Measurements from ENCODE around the gene GTF2I.
"Not testable (repeated sequence)": the region's sequence is repeated elsewhere in the genome, so short reads cannot be mapped to it uniquely, and the experiment has no call there.

The GTF2I gene

GRCh38 chr7:74726309-74727101, 69.0 kb downstream of the GTF2I start:
- no peaks in the 10 kb centered on the region for H3K9me3 ChIP-seq (ENCODE audit: insufficient read depth, low read depth, low read length)
- H3K4me3 ChIP-seq (ENCODE audit: low read length, poor library complexity, severe bottlenecking): no peak overlapping the region
- no peaks in the 10 kb centered on the region for H3K79me2 ChIP-seq (ENCODE audit: insufficient read depth, low read length)
- H3K9me2 ChIP-seq (replicated peaks; ENCODE audit: low read depth, low read length): no peaks in the 10 kb centered on the region
- no peaks in the 10 kb centered on the region for H3K4me1 ChIP-seq (ENCODE audit: insufficient read depth, low read length, poor library complexity, severe bottlenecking)
- H3K27me3 ChIP-seq (ENCODE audit: insufficient read depth, low read length, poor library complexity, severe bottlenecking): no peaks in the 10 kb centered on the region
- H3F3A ChIP-seq (ENCODE audit: low read depth): peaks cover 4% of the 10 kb centered on the region; the same call in 1 of the 2 replicates
- H3K36me3 ChIP-seq (ENCODE audit: insufficient read depth, low read length): peaks cover 45% of the 10 kb centered on the region; the same call in 1 of the 2 replicates
- H3K4me2 ChIP-seq (ENCODE audit: low read depth, low read length, poor library complexity, severe bottlenecking): no peak overlapping the region
- no peak overlapping the region for H3K9ac ChIP-seq (ENCODE audit: low read depth, low read length, poor library complexity, severe bottlenecking)
- H2AFZ ChIP-seq (ENCODE audit: low read length): no peak overlapping the region
- TF ChIP-seq CTCF (conservative IDR thresholded peaks at IDR 0.05; ENCODE audit: low read length) (no peak), EZH2phosphoT487 (IDR thresholded peaks at IDR 0.05; ENCODE audit: borderline replicate concordance) (no peak)
- H4K20me1 ChIP-seq (ENCODE audit: insufficient read depth, low read length, poor library complexity, severe bottlenecking): peaks cover 7% of the 10 kb centered on the region

DNA sequence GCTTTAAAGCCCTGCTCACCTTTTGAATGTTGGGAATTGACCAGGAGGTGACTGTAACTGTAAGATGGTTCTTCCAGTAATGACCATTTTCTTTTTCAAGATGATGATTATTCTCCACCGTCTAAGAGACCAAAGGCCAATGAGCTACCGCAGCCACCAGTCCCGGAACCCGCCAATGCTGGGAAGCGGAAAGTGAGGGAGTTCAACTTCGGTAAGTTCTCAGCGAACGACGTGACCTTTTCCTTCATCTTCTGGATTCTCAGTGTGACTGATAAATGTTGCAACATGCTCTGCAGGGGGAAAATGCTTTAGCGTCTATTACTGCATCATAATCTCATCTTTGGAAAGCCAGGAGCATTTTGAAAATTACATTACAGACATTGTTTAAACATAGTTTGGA, 71.2 kb downstream of the GTF2I start:
- H3K36me3 ChIP-seq (ENCODE audit: insufficient read depth, low read length): peaks cover 28% of the 10 kb centered on the region; the same call in 1 of the 2 replicates

DNA sequence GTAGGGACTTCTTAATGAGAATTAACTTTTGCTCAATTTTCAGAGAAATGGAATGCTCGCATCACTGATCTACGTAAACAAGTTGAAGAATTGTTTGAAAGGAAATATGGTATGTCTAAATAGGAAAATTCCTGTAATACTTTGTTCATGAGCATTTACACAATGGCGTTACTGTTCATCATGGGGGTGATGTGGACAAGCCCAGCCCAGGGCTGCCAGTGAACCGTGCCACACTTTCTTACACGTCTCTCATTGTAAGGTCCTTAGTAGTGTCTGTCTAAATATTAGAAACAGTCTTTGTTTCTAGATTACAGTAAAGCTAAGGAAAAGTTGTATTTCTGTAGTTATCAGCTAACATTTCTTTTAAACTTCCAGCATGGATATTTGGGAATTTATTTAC, 72.7 kb downstream of the GTF2I start:
- H3K4me2 ChIP-seq (ENCODE audit: low read depth, low read length, poor library complexity, severe bottlenecking); H3K4me3 ChIP-seq (ENCODE audit: low read length, poor library complexity, severe bottlenecking); H3K9me2 ChIP-seq (replicated peaks; ENCODE audit: low read depth, low read length); H4K20me1 ChIP-seq (ENCODE audit: insufficient read depth, low read length, poor library complexity, severe bottlenecking); H2AFZ ChIP-seq (ENCODE audit: low read length); H3F3A ChIP-seq (ENCODE audit: low read depth); H3K27me3 ChIP-seq (ENCODE audit: insufficient read depth, low read length, poor library complexity, severe bottlenecking); H3K9me3 ChIP-seq (ENCODE audit: insufficient read depth, low read depth, low read length); H3K9ac ChIP-seq (ENCODE audit: low read depth, low read length, poor library complexity, severe bottlenecking); H3K4me1 ChIP-seq (ENCODE audit: insufficient read depth, low read length, poor library complexity, severe bottlenecking); H3K79me2 ChIP-seq (ENCODE audit: insufficient read depth, low read length): not testable (repeated sequence)
- H3K36me3 ChIP-seq (ENCODE audit: insufficient read depth, low read length): peaks cover 21% of the 10 kb centered on the region; the same call in 1 of the 2 replicates

More for the DNA sequence above, 71.2 kb downstream of the GTF2I start:
- H3K4me3 ChIP-seq (ENCODE audit: low read length, poor library complexity, severe bottlenecking); H3K4me2 ChIP-seq (ENCODE audit: low read depth, low read length, poor library complexity, severe bottlenecking); H2AFZ ChIP-seq (ENCODE audit: low read length); H3K9me2 ChIP-seq (replicated peaks; ENCODE audit: low read depth, low read length); H3K9ac ChIP-seq (ENCODE audit: low read depth, low read length, poor library complexity, severe bottlenecking); H3K9me3 ChIP-seq (ENCODE audit: insufficient read depth, low read depth, low read length); H4K20me1 ChIP-seq (ENCODE audit: insufficient read depth, low read length, poor library complexity, severe bottlenecking); H3F3A ChIP-seq (ENCODE audit: low read depth); H3K27me3 ChIP-seq (ENCODE audit: insufficient read depth, low read length, poor library complexity, severe bottlenecking); H3K4me1 ChIP-seq (ENCODE audit: insufficient read depth, low read length, poor library complexity, severe bottlenecking); H3K79me2 ChIP-seq (ENCODE audit: insufficient read depth, low read length): not testable (repeated sequence)

DNA sequence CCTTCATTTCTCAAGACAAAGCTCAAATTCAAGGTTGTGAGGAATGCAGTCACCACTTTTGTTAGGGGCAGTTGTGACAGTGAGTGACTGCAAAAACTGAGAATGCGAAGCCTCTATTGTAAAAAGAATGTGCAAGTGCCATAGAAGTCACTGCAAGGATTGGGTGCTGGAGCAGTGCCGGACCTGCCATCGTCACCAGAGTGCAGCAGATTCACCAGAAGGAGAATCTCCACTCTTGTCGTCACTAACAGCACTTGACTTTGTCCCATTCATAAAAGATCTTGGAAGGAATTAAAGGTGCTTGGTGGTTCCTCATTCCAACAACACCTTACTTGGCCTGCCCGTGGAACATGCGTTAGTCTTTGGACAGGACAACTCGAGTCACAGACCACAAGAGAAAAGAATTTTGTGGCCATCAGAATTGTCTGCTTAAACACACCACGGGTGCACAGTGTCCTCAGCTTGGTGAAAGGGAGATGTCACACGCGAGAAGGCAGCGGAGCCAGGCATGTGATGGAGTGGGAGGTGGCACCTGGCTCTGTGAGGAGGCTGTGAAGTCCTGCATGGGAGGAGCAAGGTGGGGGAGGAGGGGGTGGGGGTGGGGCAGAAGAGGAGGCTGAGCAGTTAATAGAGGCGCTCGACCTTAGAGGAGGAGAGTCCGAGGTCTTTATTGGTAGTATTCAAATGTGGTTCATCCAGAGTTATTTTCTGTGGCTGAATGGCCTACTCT, 82.6 kb downstream of the GTF2I start:
- not testable (repeated sequence) for H3K4me3 ChIP-seq (ENCODE audit: low read length, poor library complexity, severe bottlenecking); H3F3A ChIP-seq (ENCODE audit: low read depth); H3K4me1 ChIP-seq (ENCODE audit: insufficient read depth, low read length, poor library complexity, severe bottlenecking); H3K4me2 ChIP-seq (ENCODE audit: low read depth, low read length, poor library complexity, severe bottlenecking); H2AFZ ChIP-seq (ENCODE audit: low read length); H3K9me2 ChIP-seq (replicated peaks; ENCODE audit: low read depth, low read length); H3K9me3 ChIP-seq (ENCODE audit: insufficient read depth, low read depth, low read length); H3K79me2 ChIP-seq (ENCODE audit: insufficient read depth, low read length); H3K9ac ChIP-seq (ENCODE audit: low read depth, low read length, poor library complexity, severe bottlenecking); H4K20me1 ChIP-seq (ENCODE audit: insufficient read depth, low read length, poor library complexity, severe bottlenecking); H3K36me3 ChIP-seq (ENCODE audit: insufficient read depth, low read length); H3K27me3 ChIP-seq (ENCODE audit: insufficient read depth, low read length, poor library complexity, severe bottlenecking)

- not testable (repeated sequence) for H4K20me1 ChIP-seq (ENCODE audit: insufficient read depth, low read length, poor library complexity, severe bottlenecking); H3K4me1 ChIP-seq (ENCODE audit: insufficient read depth, low read length, poor library complexity, severe bottlenecking); H3K9me2 ChIP-seq (replicated peaks; ENCODE audit: low read depth, low read length); H2AFZ ChIP-seq (ENCODE audit: low read length); H3K36me3 ChIP-seq (ENCODE audit: insufficient read depth, low read length); H3K79me2 ChIP-seq (ENCODE audit: insufficient read depth, low read length); H3K4me3 ChIP-seq (ENCODE audit: low read length, poor library complexity, severe bottlenecking); H3K9me3 ChIP-seq (ENCODE audit: insufficient read depth, low read depth, low read length); H3F3A ChIP-seq (ENCODE audit: low read depth); H3K9ac ChIP-seq (ENCODE audit: low read depth, low read length, poor library complexity, severe bottlenecking); H3K4me2 ChIP-seq (ENCODE audit: low read depth, low read length, poor library complexity, severe bottlenecking); H3K27me3 ChIP-seq (ENCODE audit: insufficient read depth, low read length, poor library complexity, severe bottlenecking)
These were observed 86.5 kb downstream of the GTF2I start for GRCh38 chr7:74743936-74744557.

DNA sequence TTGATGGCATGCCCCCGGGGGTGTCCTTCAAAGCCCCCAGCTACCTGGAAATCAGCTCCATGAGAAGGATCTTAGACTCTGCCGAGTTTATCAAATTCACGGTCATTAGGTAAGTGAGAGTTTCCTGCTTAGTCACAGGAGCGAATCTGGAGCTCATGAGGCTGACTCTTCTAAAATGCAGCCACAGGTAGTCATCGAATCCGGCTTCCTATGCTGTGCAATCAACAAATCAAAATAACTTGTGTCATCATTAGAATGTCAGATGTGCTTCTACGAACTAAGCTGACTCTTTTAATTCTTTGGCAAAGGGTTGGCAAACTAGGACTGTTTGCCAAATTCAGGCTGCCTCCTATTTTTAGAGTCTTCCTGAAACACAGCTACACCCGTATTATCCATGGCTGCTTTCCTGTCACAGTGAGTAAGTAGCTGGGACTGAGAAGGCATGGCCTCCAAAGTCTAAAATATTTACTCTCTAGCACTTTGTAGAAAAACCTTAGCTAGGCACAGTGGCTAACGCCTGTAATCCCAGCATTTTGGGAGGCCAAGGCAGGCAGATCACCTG, 96.5 kb downstream of the GTF2I start:
- H3K36me3 ChIP-seq (ENCODE audit: insufficient read depth, low read length); H3K9me3 ChIP-seq (ENCODE audit: insufficient read depth, low read depth, low read length); H3K79me2 ChIP-seq (ENCODE audit: insufficient read depth, low read length); H3F3A ChIP-seq (ENCODE audit: low read depth); H3K4me2 ChIP-seq (ENCODE audit: low read depth, low read length, poor library complexity, severe bottlenecking); H3K27me3 ChIP-seq (ENCODE audit: insufficient read depth, low read length, poor library complexity, severe bottlenecking); H2AFZ ChIP-seq (ENCODE audit: low read length); H3K4me1 ChIP-seq (ENCODE audit: insufficient read depth, low read length, poor library complexity, severe bottlenecking); H3K9me2 ChIP-seq (replicated peaks; ENCODE audit: low read depth, low read length); H4K20me1 ChIP-seq (ENCODE audit: insufficient read depth, low read length, poor library complexity, severe bottlenecking); H3K9ac ChIP-seq (ENCODE audit: low read depth, low read length, poor library complexity, severe bottlenecking); H3K4me3 ChIP-seq (ENCODE audit: low read length, poor library complexity, severe bottlenecking): not testable (repeated sequence)
